NCI-H774 (cell line): ENCODE measurements around the gene SPATA6.
"Not testable (repeated sequence)": the region's sequence is repeated elsewhere in the genome, so short reads cannot be mapped to it uniquely, and the experiment has no call there.

Source experiments
- DNase-seq: peaks from one replicate; lab custom pipeline; 2025; lab: John Stamatoyannopoulos, UW

Gene SPATA6

DNA sequence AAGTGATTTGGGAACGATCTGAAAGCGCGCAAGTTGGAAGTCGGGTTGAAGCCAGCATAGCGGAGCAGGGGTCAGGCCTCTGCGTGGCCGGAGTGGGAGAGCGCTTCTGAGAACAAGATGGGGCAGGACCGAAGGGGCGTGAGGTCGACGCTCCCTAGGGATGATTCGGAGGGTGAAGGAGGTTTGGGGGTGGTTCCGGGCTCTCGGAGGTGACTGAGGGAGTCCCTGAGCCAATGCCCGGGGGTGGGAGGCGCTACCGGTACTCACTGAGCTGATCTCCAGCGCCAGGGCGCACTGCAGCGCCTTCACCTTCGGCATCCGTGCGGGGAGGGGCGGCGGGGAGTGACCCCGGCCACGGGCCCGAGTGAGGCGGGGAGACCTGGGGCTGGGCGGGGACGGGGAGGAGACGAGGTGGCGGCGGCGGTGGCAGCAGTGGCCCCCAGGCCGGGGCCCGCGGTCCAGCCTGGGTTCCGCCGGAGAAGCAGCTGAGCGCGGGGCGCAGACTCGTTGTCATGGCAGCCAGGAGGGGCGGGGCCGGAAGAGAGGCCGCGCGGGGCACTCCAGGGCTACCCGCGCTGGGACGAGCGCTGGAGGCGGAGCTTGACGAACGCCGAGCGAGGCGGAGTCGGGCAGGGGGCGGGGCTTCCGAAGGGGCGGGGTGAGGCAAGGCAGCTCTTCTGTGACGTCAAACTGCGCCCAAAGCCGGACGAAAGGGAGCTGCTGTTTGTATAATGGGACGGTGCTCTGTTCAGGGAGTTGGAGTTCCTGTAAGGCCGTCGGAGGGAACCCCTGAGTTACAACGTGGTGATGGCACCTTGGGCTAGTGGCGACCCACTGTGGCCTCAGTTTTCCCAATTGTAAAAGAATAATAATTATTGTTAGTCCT, at the start of gene SPATA6:
SPATA6 (minus strand) TSS at position 514 of the 886 bp plus-strand sequence; CDS start at position 318, 196 bp downstream.
- peak; percentile 98 for DNase-seq

DNA sequence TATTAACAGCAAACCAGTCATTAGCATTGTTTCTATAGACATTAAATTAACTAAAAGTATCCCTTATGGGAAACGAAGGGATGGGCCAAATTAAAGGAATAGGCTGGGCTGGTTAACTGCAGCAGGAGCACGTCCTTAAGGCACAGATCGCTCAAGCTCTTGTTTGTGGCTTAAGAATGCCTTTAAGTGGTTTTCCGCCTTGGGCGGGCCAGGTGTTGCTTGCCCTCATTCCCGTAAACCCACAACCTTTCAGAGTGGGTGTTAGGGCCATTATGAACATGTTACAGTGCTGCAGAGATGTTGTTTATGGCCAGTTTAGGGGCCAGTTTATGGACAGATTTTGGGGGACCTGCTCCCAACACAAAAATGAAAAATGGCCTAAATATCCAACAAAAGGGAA, 47.9 kb upstream of the SPATA6 start:
- DNase-seq, result not testable (repeated sequence)

DNA sequence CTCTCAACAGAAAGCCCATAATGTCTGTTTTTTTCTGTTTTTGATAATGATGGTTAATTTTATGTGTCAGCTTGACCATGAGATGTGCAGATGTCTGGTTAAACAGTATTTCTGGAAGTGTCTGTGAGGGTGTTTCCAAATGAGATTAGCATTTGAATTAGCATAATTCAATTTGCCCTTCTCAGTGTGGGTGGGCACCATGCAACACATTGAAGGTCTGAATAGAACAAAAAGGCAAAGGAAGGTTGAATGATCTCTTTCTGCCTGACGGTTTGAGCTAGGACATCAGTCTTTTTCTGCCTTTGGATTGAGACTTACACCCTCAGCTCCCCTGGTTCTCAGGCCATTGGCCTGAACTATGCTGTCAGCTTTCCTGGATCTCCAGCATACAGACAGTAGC, 34.9 kb upstream of the SPATA6 start:
- no peak for DNase-seq

DNA sequence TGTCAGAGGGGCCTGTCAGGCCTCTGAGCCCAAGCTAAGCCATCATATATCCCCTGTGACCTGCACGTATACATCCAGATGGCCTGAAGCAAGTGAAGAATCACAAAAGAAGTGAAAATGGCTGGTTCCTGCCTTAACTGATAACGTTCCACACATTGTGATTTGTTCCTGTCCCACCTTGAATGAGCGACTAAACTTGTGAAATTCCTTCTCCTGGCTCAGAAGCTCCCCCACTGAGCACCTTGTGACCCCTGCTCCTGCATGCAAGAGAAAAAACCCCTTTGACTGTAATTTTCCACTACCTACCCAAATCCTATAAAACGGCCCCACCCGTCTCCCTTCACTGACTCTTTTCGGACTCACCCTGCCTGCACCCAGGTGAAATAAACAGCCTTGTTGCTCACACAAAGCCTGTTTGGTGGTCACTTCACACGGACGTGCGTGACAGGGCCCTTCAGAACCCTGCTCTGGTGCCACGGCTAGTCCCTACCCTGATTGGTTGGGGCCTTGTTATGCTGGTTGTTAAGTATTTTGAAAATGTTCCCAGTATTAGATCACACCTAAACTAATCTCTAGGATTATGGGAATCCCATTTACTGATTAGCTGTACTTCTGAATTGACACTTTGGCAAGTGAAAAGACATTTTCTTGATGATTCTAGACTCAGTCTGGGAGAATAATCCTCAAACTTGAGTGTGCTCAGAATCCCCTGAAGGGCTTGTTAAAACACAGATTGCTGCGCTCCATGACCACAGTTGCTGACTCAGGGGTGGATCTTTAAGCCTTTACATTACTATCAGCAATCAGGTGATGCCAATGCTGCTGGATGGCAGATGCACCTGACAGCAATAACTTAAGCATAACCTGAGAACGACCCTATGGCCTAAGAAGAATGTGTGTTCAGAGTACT, 28.8 kb upstream of the SPATA6 start:
- DNase-seq, result no peak

DNA sequence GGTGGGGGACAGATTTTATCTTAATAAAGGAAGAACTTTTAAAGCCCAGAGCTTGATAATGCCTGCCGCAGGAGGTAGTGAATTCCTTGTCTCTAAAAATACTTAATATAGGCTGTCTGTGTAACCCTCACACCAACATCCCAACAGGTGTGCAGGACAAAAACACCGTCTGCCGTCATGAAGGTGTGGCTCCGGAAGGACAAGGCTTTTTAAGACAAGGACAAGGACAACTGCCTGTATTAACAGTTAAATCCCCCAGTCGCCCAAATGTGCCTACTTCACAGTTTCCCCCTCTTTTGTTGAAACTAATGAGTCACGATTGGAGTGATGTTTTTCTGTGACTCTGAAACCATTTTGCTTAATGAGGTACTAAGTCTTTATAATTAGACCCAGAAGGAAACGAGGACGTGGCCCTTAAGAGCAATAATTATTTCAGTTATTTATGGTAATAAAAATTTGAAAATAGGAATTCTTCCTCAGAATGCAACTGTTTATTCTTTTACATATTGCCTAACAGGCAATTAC, 27.3 kb upstream of the SPATA6 start:
- no peak for DNase-seq

DNA sequence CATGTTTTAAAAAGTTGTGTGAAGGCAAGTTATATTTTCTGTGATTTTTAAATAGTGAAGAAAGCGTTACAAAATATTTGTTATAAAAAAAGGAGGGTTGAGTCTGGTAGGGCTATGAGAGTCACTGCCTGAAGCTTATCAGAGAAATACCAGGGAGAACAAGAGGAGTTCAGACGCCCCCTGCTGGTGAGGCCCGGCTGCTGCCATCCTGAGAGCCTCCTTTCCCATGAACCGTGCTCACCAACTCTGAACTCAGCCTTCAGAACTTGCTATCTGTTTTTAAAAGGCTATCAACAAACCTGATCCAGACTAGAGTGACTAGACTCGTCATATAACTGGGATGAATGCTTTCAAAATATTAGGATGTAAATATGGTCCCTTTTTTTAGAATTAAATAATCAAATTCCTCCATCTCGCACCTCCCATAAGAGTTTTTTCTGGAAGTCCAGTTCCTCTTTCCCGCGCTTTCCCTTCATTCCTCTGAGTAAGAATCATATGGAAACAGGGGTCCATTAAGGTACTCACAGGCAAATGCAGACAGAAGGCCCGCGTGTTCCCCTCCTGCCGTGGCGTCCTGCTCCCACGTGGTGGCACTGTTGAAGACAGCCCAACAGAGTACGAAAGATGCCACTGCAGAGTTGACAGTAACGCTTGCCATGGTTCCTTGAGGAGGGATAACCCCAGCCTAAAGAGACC, 26.2 kb upstream of the SPATA6 start:
- peak; percentile 82 for DNase-seq

DNA sequence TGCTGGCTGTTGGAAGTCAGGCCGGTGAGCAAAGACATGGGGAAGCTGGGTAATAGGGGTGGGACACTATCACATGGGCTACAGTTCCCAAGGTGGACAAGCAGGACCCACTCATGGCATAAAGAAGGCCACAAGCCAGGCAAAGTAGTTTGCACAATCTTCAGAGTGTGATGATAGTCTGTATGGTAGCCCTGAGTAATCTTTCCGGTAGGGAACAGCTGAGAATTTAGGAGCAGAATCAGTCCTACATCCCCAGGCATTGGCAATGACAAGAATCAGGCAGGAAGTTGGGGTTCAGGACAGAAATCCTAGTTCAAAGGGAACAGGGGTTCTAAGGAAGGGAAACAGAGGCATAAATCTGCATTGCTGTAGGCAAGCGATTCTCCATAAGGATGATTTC, 23.9 kb upstream of the SPATA6 start:
- no peak for DNase-seq

DNA sequence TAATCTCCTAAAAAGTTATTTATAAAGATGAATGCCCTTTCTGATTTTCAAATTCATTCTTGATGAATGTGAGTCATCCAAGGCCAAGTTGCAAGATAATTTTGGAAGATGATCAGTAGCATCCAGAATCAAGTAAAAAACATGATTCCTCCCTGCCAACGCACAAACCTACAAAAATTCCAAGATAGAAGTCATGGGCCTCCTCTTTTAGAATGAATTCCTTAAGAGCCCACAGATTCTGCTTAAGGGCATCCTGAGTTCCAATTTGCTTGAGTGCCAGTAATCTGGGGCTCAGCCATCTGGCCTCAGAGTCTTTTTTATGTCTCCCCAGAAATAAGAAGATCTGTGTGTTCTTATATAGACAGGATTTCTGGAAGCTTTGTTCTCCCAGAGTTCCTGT, 23.2 kb upstream of the SPATA6 start:
- no peak for DNase-seq

DNA sequence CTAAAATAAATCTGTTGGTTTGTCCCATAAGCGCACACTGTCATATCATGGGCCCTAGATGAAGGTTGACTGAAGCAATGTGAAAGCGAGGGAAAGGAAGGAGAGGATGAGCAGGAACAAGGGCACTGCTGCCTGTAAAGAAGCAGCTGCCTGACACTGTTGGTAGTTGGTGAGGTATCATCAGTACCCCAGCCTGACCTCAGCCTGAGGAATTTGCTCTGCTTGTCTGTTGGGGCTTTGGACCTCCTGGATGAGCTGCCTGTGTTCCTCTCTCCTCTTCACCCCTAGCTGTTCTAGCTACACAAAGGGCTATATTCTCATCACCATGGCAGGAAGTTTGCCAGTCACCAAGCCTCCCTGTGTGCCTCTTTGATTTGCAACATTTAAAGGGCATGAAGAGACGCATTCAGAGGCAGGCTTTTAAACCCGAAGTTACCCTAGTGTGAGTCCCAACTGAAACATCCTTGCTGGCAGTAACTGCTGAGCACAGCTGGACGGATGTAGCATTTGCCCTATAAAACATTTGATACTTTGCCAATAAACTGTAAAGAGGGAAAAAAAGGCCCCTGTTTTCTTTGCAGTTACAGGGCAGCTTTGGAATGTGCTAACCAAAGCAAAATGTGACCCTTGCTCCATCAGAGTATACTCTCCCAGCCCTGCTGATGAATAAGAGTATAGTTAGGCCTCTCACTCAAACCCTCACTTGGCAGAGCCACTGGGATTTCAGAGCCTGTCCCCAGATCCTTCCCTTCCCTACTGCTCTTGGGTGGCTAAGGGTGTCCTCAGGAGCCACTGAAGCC, 22.2 kb upstream of the SPATA6 start:
- DNase-seq, result no peak

DNA sequence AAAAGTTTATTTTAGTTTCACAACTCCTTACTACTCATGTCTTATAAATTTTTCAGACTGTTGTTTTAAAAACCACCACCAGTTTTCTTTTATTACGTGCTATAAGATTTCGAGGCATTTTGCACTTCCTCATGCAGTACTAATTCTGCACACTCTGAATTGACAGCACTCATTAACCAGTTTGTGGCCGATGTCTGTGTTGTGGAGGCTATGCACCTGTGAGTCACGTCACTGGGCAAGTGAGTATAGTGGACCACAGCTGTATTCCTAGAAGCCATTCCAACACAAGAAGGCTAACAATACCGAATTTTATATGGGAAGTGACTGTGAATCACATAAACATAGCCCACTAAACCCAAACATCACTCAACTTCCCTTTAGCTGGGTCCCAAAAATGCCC, 21.0 kb upstream of the SPATA6 start:
- DNase-seq, result no peak

DNA sequence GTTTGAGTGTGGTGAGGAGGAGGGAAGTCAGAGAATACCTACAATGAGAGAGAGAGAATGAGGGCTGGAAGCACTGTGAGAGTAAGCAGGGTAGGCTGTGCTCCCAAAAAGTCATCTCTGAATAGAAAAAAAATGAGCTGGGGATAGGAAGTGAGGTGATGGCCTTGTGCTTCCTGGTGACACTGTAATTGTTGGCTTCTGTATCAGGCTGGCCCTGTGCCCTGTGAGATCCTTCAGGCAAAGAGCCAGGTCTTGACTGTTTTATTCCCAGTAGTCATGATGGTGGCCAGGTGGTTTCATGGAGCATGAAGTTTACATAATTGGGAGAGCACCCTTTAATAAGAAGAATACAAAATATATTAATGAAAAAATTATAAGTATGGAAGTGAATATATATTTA, 20.4 kb upstream of the SPATA6 start:
- DNase-seq, result peak; percentile 53

DNA sequence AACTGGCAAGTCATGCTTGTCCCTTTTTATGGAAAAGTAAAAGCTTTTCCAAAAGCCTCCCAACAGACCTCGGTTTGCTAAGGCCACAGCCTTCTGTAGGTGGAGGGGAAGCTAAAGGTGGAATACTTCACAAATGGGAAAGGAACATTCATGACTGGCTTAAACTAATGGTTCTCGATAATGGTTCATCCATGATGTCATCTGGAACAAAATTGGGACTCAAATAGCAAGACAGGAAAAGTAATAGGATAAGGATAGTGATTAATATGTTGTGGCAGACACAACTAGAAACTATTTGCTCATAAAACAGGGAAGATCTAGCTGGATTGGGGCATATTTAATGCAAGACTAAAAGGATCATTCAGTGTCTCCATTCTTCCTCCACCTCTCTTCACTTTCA, 16.7 kb upstream of the SPATA6 start:
- DNase-seq, result no peak

DNA sequence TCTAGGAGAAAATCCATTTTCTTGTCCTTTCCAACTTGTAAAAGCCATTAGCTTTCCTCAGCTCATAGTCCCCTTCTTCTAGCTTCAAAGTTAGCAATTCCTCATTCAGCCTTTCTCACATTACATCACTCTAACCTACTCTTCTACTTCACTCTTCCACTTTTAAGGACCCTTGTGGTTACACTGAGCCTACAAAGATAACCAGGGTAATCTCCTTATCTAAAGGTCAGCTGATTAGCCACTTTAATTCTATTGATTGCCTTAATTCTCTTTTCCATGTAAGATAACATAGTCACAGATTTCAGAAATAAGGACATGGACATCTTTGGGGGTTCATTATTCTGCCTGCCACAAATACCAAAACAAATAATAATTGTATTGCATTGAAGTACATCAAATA, 8.5 kb upstream of the SPATA6 start:
- DNase-seq, result no peak

DNA sequence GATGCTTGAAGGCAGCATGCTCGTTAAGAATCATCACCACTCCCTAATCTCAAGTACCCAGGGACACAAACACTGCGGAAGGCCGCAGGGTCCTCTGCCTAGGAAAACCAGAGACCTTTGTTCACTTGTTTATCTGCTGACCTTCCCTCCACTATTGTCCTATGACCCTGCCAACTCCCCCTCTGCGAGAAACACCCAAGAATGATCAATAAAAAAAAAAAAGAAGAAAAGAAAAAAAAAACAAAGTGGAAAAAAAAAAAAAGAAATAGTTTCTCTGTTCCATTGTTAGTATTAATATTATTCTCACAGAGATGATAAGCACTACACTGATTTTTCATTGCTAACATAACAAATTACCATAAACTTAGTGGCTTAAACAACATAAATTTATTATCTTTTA, 8.0 kb upstream of the SPATA6 start:
- not testable (repeated sequence) for DNase-seq

DNA sequence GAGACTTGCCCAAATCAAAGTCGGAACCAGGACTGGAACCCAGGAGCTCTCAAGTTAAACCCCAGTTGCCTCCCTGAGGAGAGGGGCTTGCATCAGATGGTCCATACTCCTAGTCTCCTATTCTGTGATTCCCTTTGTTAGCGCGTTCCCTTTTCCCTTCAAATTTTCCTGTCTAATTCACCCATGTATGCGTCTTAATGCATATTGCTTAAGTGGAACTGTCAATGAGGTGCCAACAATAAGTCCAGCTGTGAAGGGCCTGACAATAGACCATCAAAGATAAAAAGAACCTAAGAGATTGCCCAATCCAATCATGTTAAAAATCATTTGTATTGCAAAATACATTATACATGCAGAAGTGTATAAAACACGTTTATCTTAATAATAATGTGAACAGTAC, 634 bp upstream of the SPATA6 start:
- DNase-seq, result no peak

DNA sequence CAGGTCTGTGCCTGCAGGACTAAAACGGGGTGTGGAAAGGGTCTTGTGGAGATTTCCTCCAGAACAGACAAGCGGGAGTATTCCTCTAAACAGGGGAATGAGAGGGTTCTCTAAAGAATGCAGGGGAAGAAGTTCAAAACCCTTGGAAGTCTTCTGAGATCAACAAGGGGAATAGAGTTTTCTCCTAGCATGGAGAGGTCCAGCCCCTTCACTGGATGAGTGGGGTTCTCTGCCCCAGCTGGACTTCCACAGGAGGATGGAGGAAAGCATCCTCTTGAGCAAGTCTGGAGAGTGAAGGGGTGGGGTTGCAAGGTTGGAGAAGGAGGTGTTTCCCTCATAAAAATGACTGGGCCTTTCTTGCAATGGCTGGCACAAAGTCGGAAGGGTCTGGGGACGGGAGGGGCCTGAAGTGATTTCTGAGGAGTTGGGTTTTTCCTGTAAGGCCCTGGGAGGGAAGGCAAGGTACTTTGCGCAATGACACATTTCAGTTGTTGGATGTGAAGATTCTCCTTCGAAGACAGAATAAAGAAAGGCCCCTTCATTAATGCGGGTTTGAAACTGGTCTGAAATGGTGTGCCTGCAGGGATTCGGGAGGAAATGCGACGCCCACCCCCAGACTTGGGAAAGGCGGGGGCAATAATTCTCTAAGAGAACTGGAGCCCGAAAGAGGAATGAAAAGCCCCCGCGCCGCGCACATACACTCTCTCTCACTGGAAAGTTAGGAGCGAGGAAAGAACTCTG, 884 bp downstream of the SPATA6 start:
- no peak for DNase-seq

DNA sequence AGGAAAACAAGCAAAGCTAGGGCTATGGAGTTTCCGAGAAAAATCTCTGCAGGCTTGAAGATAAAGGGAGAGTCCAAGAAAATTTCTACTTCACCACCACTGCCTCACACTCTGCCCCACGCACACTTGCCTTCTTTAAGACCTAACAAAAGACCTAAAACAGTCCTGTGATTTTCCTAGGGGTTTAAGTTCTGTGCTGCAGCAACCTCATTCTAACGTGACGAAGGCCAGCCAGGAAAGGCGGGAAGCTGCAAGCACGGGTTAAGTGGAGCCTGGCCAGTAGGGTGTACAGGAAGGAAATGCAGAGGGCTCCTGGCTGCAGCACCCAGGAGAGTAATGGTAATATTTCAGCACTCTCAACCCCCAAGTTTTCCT, 1.5 kb downstream of the SPATA6 start:
- peak; percentile 74 for DNase-seq

DNA sequence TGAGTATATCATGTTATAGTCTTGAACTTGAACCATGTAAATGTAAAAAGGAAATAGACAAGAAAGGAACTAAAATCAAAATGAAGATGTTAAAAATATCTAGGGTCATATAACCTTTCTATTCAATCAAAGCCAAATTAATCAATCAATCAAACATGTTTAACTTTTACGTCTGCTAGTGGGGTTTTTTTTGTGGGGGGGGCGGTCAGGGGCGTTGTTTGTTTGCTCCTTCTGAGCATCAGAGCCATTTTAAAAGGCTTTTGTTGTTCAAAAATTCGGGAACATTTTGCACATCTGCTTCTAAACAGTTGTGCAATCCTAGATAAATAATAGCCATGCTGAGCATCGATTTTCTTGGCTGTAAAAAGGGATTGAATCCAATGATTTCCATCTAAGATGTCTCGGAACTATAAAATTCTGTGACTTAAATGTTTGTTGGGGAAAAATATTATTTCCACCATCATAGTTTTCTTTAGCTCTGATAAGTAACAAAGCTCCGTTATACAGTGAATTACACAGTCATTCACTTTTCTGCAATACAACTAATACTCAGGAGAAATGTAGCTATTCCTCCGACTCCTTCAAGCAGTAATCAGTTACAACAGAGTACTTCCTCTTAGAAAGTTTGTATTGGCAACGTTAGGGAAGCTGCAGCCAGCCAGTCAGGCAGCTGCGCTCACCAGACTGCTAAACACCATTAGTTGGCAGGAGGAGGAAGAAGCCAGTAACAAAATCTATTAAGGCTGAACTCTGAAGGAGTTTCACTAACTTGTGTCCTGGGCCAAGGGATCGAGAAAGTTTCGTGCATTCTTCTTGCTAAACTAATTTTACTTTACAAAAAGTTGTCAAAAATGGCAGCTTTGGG, 2.2 kb downstream of the SPATA6 start:
- peak; percentile 37 for DNase-seq

DNA sequence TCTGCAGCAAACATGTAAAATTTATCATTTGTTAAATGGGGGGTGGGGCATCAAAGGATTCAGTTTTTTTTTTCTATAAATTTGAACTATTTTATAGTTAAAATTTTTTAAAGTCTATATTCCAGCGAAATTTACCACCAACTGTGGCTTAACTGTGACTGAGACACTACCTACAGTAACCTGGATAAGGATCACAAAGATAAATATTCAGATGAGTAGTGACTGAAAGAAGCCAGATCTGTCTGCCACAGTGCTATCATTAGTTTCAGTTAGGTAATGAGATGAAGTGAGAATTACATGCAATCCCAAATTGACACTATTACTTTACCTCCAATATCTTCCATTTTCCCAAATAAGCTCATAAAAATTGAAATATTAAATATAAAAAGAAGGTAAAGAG, 5.4 kb downstream of the SPATA6 start:
- DNase-seq, result no peak
